ENCODE results near the gene RUFY4. TPM values are rescaled to one million over a fixed set of nuclear protein-coding genes. Genes with fewer than 3 reads are reported as not detected.
"Not testable (repeated sequence)": the region's sequence is repeated elsewhere in the genome, so short reads cannot be mapped to it uniquely, and the experiment has no call there.

RUFY4 gene
- total RNA-seq, 1 experiment from 2014 or later, result 1.3 TPM

DNA sequence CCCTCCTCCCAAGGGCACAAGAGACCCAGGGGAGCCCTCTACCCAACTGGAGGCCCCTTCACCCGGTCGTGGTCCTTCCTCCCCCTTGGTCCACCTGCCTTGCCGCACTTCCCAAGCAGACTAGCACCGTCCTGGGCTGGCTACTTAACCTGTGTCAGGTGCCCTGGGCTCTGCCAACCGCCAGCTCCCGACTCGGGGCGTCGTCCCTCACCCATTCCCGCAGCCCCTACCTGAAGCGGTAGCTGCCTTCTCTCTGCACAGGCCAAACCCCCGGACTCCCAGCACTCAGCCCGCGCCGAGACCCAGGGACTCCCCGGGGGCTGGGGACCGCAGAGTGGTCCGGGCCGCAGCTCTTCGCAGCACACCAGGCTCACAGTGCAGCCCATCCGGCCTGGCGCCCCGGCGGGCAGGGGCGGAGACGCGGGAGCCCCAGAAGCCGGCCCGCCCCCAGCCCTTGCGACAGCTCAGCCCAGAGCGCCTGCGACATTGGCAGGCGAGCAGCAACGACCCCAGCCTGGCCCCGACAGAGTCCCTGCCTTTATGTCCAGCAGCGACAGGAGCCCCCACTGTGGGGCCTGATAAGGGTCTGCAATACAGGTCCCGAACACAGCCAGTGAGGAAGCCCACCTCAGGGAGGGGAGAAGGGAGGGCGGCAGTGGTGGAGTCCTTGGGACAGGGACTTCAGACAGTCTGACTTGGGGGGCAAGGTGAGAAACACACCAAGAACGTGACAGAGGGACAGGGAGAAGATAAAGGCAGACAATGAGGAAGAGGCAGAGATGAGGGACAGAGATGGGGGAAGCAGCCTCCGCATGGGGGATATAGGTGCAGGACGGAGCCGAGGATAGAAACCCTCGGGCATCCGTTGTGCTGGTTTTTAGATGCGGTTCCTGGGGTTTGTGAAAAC, 35.2 kb upstream of the RUFY4 start:
- Histone ChIP-seq H3K27me3 (replicated peaks; ENCODE audit: insufficient read depth, low read depth, low read length, poor library complexity) (peaks cover 4% of the 10 kb centered on the region), H3K27ac (ENCODE audit: low read depth, low read length, poor library complexity, severe bottlenecking) (no peak overlapping the region), H3K36me3 (ENCODE audit: insufficient read depth, low read length, poor library complexity, severe bottlenecking) (no peaks in the 10 kb centered on the region), H3K9me3 (ENCODE audit: low read depth, low read length, poor library complexity, severe bottlenecking) (no peaks in the 10 kb centered on the region), H3K4me3 (ENCODE audit: low read depth, low read length, poor library complexity, severe bottlenecking) (peak overlapping the region; percentile 40), H3K4me1 (ENCODE audit: insufficient read depth, low read length, poor library complexity, severe bottlenecking) (peaks cover 12% of the 10 kb centered on the region)
- POLR2A ChIA-PET (ENCODE audit: low non-redundant PET), result no interaction called here
- TF ChIP-seq, protein P1, sequence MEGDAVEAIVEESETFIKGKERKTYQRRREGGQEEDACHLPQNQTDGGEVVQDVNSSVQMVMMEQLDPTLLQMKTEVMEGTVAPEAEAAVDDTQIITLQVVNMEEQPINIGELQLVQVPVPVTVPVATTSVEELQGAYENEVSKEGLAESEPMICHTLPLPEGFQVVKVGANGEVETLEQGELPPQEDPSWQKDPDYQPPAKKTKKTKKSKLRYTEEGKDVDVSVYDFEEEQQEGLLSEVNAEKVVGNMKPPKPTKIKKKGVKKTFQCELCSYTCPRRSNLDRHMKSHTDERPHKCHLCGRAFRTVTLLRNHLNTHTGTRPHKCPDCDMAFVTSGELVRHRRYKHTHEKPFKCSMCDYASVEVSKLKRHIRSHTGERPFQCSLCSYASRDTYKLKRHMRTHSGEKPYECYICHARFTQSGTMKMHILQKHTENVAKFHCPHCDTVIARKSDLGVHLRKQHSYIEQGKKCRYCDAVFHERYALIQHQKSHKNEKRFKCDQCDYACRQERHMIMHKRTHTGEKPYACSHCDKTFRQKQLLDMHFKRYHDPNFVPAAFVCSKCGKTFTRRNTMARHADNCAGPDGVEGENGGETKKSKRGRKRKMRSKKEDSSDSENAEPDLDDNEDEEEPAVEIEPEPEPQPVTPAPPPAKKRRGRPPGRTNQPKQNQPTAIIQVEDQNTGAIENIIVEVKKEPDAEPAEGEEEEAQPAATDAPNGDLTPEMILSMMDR (conservative IDR thresholded peaks at IDR 0.05; ENCODE audit: low read depth, low read length), result no peak
- TF ChIP-seq EZH2 (IDR thresholded peaks at IDR 0.05; ENCODE audit: borderline replicate concordance, low read depth, low read length, poor library complexity, severe bottlenecking), result no peak
- DNase-seq (ENCODE audit: low spot score), result peak; percentile 45
- BruUV-seq (replicated peaks), result no TSS peak
- intact Hi-C loops (cut with micrococcal nuclease; ENCODE audit: unreplicated experiment), result loop anchor here (1.0 to 5.0 kb wide), 3 partner anchors 39 to 249 kb away; no protein-coding TSS in a partner anchor
- CTCF ChIA-PET, result interaction anchor here (0.6 to 1.3 kb wide), 4 partner anchors 18 to 248 kb away, joined by 3 to 9 read pairs (median 8); no protein-coding TSS in a partner anchor

DNA sequence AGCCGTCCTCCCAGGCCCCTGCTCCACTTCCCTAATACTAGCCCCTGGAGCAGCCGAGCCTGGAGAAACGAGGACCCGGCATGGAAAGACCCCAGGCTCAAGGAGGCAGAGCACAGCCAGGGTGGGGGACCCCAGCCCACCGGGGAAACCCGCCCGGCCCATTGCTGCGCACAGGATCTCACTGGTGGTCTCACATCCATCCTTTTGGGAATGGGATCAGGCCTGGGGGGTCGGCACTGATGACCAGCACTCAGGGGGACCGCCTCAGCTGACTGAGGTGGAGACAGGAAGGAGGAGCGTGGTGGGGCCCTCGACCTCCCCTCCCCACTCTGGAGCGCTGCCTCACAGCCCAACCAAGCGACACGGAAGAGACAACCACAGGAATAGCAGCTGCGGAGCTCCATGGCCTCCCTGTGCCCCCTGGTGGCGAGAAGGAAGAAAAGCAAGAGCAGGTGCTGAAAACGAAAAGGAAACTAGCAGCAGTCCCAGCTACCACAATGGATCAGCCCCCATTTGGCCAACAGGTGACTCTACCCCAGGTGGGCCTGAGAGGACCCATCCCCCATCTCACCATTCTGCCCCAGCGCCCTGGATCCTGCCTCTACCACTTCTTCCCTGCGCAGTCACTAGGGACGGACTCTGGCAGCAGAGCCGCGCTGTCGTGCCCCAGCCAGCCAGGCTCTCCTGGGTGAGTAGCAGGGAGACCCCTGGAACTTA, 34.4 kb upstream of the RUFY4 start:
- H3K27ac ChIP-seq (ENCODE audit: low read depth, low read length, poor library complexity, severe bottlenecking); H3K9me3 ChIP-seq (ENCODE audit: low read depth, low read length, poor library complexity, severe bottlenecking); H3K36me3 ChIP-seq (ENCODE audit: insufficient read depth, low read length, poor library complexity, severe bottlenecking); BruUV-seq (replicated peaks); H3K27me3 ChIP-seq (replicated peaks; ENCODE audit: insufficient read depth, low read depth, low read length, poor library complexity); POLR2A ChIA-PET (ENCODE audit: low non-redundant PET): not testable (repeated sequence)
- CTCF ChIA-PET, result interaction anchor here (0.6 to 1.0 kb wide), 4 partner anchors 18 to 249 kb away, joined by 4 to 9 read pairs (median 8); no protein-coding TSS in a partner anchor
- TF ChIP-seq, protein P1 (conservative IDR thresholded peaks at IDR 0.05; ENCODE audit: low read depth, low read length), result peak; percentile 69
- Histone ChIP-seq H3K4me1 (ENCODE audit: insufficient read depth, low read length, poor library complexity, severe bottlenecking) (peaks cover 12% of the 10 kb centered on the region), H3K4me3 (ENCODE audit: low read depth, low read length, poor library complexity, severe bottlenecking) (peak overlapping the region; percentile 40)
- DNase-seq (ENCODE audit: low spot score), result peak; percentile 77
- intact Hi-C loops (cut with micrococcal nuclease; ENCODE audit: unreplicated experiment), result loop anchor here (1.0 to 5.0 kb wide), 3 partner anchors 40 to 249 kb away; no protein-coding TSS in a partner anchor

DNA sequence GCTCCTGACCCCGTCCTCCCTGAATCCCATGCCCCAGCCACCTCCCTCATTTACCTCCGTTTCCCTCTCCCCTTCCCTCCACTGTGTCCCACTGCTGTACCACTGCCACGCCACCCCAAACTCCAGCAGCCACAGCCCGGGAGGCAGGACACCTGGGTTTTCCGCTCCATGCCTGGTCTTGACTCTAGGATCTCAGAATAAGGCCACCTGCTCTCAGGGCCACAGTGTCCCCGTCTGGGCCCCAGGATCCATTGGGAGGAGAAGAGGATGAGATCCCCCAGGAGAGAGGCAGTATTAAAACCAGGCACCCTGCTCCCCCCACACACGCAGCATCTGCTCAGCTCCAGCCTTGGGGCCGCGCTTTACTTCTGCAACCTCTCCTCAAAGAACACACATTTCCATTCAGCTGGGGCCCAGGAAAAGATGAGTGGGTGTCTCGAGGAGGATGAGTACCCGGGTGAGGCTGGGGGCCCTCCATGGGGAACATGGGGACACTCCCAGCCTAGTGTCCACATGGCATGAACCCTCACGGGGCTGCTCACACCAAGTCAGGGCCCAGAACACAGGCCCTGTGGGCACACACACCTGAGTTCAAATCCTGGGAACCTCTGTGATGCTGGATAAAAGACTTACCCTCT, 33.5 kb upstream of the RUFY4 start:
- Histone ChIP-seq H3K9me3 (ENCODE audit: low read depth, low read length, poor library complexity, severe bottlenecking) (no peaks in the 10 kb centered on the region), H3K4me3 (ENCODE audit: low read depth, low read length, poor library complexity, severe bottlenecking) (no peak overlapping the region), H3K36me3 (ENCODE audit: insufficient read depth, low read length, poor library complexity, severe bottlenecking) (no peaks in the 10 kb centered on the region), H3K27me3 (replicated peaks; ENCODE audit: insufficient read depth, low read depth, low read length, poor library complexity) (peaks cover 4% of the 10 kb centered on the region), H3K27ac (ENCODE audit: low read depth, low read length, poor library complexity, severe bottlenecking) (no peak overlapping the region), H3K4me1 (ENCODE audit: insufficient read depth, low read length, poor library complexity, severe bottlenecking) (peaks cover 12% of the 10 kb centered on the region)
- DNase-seq (ENCODE audit: low spot score), result no peak
- ChIA-PET CTCF (interaction anchor here (0.6 to 1.3 kb wide), 2 partner anchors 191 to 250 kb away, joined by 4 read pairs; no protein-coding TSS in a partner anchor), POLR2A (ENCODE audit: low non-redundant PET) (no interaction called here)
- intact Hi-C loops (cut with micrococcal nuclease; ENCODE audit: unreplicated experiment), result loop anchor here (2.0 kb wide), 1 partner anchor 41 kb away; no protein-coding TSS in a partner anchor
- TF ChIP-seq, protein P1 (conservative IDR thresholded peaks at IDR 0.05; ENCODE audit: low read depth, low read length), result no peak
- TF ChIP-seq EZH2 (IDR thresholded peaks at IDR 0.05; ENCODE audit: borderline replicate concordance, low read depth, low read length, poor library complexity, severe bottlenecking), result no peak
- no TSS peak for BruUV-seq (replicated peaks)
